ENCODE data around the gene PAK4.

The PAK4 gene

GRCh38 chr19:39147480-39147879 is 21.9 kb downstream of the PAK4 start:
- no peak for DNase-seq

GRCh38 chr19:39148939-39149529 is 23.4 kb downstream of the PAK4 start:
- DNase-seq = no peak

DNA sequence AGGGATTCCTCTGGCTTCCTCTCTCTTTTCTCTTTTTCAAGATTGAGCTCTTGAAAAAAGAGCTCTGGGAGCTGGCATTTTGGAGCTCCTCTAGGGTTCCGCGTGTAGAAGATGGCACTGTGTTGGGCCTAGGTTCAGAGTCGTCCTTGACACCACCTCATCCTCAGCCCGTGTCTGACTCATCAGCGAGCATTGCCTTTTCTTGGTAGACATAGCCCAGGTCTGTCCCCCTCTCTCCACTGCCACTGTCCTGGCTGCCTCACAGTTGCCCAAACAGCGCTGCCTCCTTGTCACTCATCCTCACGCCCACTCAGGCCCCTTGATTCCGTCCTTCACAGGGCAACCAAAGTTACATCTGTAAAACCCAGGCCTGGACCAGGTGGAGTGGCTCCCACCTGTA is 24.6 kb downstream of the PAK4 start:
- DNase-seq = no peak

DNA sequence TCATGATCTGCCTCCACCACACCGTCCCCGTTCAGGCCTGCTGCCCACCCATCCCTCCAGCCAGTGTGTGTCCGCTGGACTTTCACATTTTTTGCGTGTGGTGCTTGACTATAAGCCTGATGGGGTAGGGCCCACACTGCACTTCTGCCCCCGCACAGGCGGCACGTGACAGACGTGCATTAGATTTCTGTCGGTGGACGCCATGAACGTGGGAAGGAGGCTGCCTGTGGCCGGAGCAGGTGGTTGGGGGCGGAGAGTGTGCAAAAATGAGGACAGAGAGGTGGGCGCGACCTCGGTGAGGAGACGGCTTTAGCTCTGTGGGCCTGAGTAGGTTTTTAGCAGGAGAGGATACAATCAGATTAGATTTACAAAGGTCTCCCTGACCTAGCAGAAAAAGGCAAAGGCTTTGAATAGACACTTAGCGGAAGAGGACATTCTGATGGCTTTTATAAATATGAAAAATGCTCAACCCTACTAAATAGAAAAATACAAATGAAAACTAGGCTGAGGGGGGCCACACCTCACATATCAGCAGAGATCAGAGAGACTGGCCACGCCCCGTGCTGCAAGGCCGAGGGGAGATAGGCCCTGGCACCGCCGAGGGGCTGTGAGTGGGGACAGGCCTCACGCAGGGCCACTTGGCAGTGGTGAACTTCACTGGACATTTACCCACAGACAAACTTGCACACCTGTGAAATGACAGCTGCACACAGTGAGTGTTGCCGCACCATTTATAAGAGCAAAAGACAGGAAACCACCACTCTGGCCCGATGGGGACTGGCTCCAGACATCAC is 25.4 kb downstream of the PAK4 start:
- DNase-seq = no peak

GRCh38 chr19:39152066-39152465 is 26.5 kb downstream of the PAK4 start:
- no peak for DNase-seq

GRCh38 chr19:39154100-39154628 is 28.6 kb downstream of the PAK4 start:
- DNase-seq = no peak

- no peak for DNase-seq
Observed at GRCh38 chr19:39154629-39155100, 29.1 kb downstream of the PAK4 start.

GRCh38 chr19:39155114-39155700 is 29.6 kb downstream of the PAK4 start:
- no peak for DNase-seq

DNA sequence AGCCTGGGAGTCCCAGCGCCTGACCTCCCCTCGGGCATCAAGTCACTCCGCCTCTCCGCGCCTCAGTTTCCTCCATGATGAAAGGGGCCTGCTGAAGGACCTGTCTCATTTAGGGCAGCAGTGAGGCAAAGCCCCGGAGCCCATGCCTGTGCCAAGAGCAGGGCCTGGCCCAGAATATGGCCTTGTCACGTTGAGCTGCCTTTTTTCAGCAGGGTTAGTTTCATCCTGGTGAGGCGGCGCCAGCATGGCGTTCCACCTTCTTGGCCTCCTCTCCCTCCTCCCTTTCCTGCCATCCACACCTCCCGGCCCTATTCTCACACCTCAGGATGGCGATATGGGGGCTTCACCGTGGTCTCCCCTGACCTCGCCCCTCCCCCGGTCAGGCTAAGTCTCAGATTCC is 30.2 kb downstream of the PAK4 start:
- DNase-seq = no peak

DNA sequence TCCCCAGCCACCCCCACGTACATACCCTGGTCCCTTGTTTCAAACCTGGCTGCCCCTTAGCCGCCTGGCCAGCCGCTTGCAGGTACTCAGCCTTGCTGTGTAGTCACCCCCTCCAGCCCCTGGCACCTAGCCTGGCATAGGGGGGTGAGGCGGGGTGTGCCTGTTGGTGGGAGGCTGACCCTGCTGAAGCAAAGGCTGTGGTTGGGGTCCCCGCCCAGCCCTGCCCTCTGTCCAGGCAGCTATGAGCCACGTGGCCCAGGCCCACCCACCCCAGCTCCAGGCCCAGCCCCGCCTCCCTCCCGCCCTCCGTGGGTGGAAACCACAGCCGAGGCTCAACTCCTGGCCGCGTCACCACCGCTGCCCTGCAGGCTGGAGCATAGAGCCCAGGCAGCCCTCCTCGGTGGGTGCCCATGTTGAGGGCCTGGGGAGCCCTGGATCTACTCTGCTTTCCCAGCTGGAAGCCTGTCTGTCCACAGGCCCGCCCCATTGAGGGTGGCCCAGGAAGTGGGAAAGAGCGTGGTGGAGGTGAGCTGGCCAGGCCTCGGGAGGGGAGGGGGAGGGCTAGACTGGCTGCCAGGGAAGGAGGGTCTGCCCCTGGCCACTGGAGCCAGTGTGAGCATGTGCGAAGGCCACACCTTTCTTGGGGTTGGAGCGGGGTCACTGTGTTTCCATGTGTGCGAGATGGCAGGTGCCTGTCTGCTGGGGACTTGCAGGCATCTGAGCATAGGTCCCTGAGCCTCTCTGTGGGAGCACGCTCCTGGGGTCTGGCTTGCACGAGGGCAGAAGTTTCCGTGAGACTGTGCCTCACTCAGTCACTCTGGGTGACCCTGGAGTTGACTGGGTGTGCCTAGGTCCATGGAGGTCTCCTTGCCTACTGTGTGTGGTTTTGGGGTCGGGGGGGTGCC is 31.0 kb downstream of the PAK4 start:
- no peak for DNase-seq

DNA sequence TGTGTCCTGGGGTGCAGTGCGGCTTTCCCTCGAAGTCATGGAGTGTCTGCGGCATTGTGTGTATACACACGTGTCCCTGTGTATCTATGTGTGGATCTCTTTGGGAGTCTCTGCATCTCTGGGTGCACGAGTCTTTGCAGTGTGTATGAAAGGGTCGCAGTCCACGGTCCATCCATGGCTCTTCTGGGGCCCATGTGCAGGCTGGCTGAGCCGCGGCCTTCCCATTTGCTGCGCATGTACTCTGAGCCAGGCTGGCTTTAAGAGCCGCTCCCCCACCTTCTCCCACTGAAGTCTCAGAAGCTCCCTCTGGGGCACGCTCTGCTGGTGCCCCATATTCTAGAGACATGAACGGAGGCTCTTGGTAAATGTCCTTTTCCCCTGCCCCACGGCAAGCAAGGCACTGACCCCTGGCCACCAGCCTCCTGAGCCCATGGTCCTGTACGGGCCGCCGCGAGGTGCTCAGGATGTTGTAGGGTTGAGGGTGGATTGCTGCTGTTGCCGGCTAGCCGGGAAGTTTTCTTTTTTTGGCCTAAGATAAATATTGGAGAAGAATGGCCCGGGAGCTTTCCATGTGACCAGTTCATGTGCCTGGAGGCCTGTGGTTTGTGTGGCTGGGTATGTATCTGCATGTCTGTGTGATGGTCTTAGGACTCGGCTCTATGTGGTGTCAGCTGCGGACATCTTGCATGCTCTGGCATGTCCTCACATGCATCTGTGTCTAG is 31.9 kb downstream of the PAK4 start:
- DNase-seq = no peak

DNA sequence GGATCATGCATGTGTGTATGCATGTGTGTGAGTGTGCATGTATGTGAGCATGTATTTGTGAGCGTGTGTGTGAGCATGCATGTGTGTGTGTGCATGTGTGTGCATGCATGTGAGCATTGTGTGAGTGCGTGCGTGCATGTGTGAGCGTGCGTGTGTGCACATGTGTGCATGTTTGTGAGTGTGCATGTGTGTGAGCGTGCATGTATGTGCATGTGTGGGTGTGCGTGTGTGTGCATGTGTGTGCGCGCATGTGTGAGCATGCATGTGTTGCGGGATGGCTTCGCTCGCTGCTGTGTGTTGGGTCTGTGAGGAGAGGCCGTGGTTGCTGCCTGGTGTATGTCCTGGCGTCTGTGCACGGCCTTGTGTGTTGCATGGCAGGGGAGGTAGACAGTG is 32.4 kb downstream of the PAK4 start:
- no peak for DNase-seq

DNA sequence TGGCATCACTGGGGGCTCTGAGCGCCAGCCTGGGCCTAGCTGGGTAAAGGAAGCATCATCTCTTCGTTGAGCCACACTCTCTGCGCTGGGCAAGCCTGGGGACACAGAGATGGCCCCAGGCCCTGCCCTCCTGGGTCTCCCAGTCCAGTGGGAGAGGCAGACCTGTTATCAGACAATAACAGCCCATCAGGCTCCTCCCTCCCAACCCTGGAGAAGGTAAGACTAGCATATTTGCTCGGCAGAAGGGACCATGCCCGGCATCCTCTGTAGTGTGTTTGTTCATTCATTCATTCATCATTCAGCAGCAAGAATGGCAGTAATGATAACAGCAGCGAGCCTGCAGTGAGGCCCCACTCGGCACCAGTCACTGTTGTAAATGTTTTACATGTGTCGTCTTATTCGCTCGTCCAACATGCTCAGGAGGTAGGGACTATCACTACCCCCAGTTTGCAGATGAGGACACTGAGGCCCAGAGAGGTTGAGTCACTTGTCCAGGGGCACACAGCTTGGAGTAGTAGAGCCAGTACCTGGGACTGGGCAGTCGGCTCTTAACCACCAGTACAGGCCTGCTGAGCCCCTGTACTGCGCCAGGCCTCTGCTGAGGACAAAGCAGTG is 33.2 kb downstream of the PAK4 start:
- DNase-seq = no peak

GRCh38 chr19:39160523-39160861 is 34.9 kb downstream of the PAK4 start:
- no peak for DNase-seq

- no peak for DNase-seq
Observed at GRCh38 chr19:39160889-39161672, 35.5 kb downstream of the PAK4 start.

- DNase-seq = no peak
Observed at GRCh38 chr19:39162441-39163043, 37.0 kb downstream of the PAK4 start.

- DNase-seq = no peak
Observed at GRCh38 chr19:39163621-39164020, 38.0 kb downstream of the PAK4 start.

DNA sequence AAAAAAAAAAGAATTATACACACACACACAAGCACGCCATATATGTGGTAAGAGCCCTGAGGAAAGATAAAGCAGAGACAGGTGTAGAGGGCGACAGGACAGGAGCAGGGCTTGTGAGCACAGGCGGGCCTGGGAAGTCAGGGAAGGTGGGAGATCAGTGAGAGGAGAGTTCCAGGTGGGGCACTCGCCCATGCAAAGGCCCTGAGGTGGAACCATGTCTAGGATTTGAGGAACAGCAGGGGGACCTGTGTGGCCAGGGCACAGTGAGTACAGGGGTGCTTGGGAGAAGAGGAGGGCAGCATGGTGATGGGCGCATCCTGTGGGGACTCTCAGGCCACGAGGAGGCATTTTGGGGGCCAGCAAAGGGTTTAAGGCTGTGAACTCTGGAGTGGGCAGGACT is 38.7 kb downstream of the PAK4 start:
- no peak for DNase-seq

GRCh38 chr19:39165857-39166256 is 40.3 kb downstream of the PAK4 start:
- no peak for DNase-seq

DNA sequence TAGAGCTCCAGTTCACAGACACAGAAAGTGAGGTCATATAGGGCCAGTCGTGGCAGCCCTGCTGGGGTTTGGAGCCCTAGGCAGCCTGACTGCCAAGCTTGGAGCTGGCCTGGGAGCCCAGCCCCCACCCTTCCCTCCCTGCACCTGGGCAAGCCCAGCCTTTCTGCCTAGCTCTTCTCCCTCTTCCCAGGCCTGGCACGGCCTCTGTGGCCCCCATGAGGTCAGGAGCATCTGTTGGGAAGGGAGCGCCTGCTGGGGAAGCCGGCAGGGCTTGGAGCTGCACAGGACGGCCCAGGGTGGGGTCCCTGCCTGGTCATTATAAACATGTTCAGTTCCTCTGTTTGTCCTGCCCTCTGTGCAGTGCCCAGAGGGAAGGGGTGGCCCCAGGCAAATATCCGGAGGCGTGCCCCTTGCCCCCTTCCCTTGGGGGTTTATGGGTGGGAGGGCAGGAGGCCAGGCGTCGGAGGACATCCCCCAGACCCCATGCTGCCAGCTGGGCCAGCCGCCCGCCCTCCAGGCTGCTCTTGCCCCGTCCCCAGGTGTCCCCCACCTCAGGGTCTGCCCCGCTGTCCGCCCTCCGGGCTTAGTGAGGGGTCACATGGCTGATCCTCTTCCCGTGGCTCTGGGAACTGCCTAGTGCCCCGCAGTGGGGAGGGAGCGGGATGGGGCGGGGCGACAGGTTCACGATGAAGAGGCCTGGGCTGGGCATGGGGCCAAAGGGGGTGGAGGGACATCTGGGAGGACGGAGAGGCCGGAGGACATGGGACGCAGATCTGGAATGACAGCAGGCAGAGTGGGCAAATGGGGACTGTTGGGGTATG is 41.2 kb downstream of the PAK4 start:
- DNase-seq = no peak
